Activated T-cell treated with anti-CD3 and anti-CD28 coated beads, Interleukin-2, amount 50 U/mL, for 4 hours (primary cell): ENCODE measurements around the gene MMRN2. TPM values are rescaled to one million over a fixed set of nuclear protein-coding genes. Genes with fewer than 3 reads are reported as not detected.

Experiments
- ATAC-seq, 2 donors: fragments of 200-7000 bp; cut with Tn5 transposase; one replicate each; pipeline ENCODE4 v1.10.0; 2021
- DNase-seq: peaks from one replicate; pipeline ENCODE4 v3.0.0-alpha.2; 2020
- H3K27me3 Mint-ChIP-seq: one replicate; pipeline ENCODE4 v1.8.0; 2021; ENCODE audit warnings: low read depth, mixed read lengths
- H3K36me3 Mint-ChIP-seq: one replicate; pipeline ENCODE4 v1.8.0; 2022; ENCODE audit warnings: mixed read lengths; ENCODE audit not compliant: insufficient read depth
- H3K4me1 Mint-ChIP-seq: one replicate; pipeline ENCODE4 v1.8.0; 2021; ENCODE audit warnings: low read depth, mixed read lengths
- H3K4me3 Mint-ChIP-seq: one replicate; pipeline ENCODE4 v1.8.0; 2021; ENCODE audit warnings: mild to moderate bottlenecking, moderate library complexity, mixed read lengths
- H3K9me3 Mint-ChIP-seq: one replicate; pipeline ENCODE4 v1.8.0; 2021; ENCODE audit warnings: mixed read lengths
- total RNA-seq, 3 donors: library from RNA; stranded (reverse); gene quantifications; one replicate each; pipeline ENCODE4 v1.2.1, GENCODE V29; 2021

The MMRN2 gene
- total RNA-seq, 3 donors from 2014 or later = 0.18 TPM; not detected in 2

- Mint-ChIP-seq H3K4me3 (no peak overlapping the region), H3K9me3 (no peaks in the 10 kb centered on the region), H3K4me1 (peaks cover 20% of the 10 kb centered on the region), H3K27me3 (no peaks in the 10 kb centered on the region), H3K36me3 (no peaks in the 10 kb centered on the region)
- DNase-seq (no peak), ATAC-seq (no peak)
These were observed 6.8 kb upstream of the MMRN2 start for GRCh38 chr10:86964061-86964846.

- Mint-ChIP-seq H3K9me3 (no peaks in the 10 kb centered on the region), H3K4me3 (no peak overlapping the region), H3K27me3 (no peaks in the 10 kb centered on the region), H3K36me3 (no peaks in the 10 kb centered on the region), H3K4me1 (peaks cover 16% of the 10 kb centered on the region)
- ATAC-seq = no peak
- no peak for DNase-seq
These were observed 6.0 kb upstream of the MMRN2 start for GRCh38 chr10:86963341-86963919.

GRCh38 chr10:86962981-86963310 lies 5.5 kb upstream of the MMRN2 start:
- H3K27me3 Mint-ChIP-seq = no peaks in the 10 kb centered on the region
- H3K9me3 Mint-ChIP-seq = no peaks in the 10 kb centered on the region

DNA sequence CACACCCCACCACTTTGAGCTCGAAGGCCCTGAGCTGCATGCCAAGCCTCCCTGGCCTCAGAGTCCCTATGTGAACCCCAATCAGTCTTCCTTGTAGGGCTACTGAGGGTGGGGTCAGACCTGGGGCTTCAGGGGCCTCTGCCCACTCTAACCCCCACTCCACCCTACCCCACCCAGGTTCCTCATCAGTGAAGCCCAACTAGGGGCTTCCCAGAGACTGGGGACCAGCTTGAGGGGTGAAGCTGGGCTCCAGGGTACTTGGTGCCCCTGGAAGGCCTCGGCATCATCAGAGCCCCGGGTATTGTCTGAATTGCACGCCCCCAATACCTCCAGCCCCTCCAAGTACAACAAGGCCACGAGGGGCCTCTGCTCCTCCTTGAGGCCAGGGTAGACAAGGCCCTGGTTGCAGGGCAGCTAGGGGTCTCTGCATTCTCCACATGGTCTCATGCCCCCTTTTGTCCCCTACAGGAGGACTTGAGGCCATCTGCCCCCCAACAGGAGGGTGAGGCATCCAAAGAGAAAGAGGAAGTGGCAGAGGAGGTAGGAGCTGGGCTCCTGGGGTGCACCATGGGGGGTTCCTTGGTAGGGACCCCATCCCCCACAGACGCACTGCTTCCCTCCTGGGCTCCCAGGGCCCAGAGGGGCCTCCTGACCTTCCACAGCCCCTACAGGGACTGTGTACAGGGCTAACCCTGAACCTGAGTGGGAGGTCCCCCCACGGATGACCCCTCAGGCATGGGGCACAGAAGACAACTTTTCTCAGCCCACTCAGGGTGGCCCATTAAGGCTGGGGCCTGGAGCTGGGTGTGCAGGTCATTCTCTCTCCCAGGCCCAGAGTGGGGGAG lies 4.9 kb upstream of the MMRN2 start:
- no peak overlapping the region for H3K4me3 Mint-ChIP-seq
- peaks cover 16% of the 10 kb centered on the region for H3K4me1 Mint-ChIP-seq
- H3K36me3 Mint-ChIP-seq = no peaks in the 10 kb centered on the region
- H3K9me3 Mint-ChIP-seq = no peaks in the 10 kb centered on the region
- no peaks in the 10 kb centered on the region for H3K27me3 Mint-ChIP-seq
- ATAC-seq = no peak
- DNase-seq = no peak

More at GRCh38 chr10:86962981-86963310, 5.5 kb upstream of the MMRN2 start:
- DNase-seq (no peak), ATAC-seq (no peak)
- Mint-ChIP-seq H3K4me3 (no peak overlapping the region), H3K36me3 (no peaks in the 10 kb centered on the region), H3K4me1 (peaks cover 16% of the 10 kb centered on the region)

DNA sequence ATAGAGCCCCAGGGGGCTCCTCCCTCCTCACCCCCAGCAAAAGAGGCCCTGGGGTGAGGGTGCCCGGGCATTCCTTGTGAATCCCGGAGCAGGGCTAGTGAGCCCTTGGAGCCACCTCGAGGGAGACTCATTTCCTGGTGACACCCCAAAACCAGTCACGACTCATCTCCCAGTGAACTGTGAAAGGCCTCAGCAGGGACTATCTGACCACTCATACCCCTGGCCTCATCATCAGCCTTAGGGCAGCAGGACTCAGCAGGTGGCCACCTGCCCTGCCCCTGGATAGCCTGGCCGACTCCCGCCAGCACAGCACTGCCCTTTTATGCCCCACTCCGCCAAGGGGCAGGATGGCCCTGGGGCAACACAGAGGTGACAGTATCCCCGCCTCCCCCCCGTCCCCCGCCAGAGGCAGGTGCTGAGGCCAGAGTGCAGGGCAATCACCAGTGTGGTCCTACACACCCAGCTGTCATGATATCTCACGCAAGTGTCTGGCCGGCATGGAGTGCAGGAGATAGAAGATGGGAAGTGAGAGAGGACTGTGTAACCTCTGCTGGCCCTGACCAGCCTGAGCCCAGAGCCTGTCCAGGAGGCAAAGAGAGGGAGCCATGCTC lies 4.2 kb upstream of the MMRN2 start:
- DNase-seq (no peak), ATAC-seq (no peak)
- H3K27me3 Mint-ChIP-seq = no peaks in the 10 kb centered on the region
- H3K4me3 Mint-ChIP-seq = no peak overlapping the region
- no peaks in the 10 kb centered on the region for H3K36me3 Mint-ChIP-seq
- peaks cover 15% of the 10 kb centered on the region for H3K4me1 Mint-ChIP-seq
- no peaks in the 10 kb centered on the region for H3K9me3 Mint-ChIP-seq

- H3K9me3 Mint-ChIP-seq = no peaks in the 10 kb centered on the region
- no peak for DNase-seq
- no peak overlapping the region for H3K4me3 Mint-ChIP-seq
- no peaks in the 10 kb centered on the region for H3K27me3 Mint-ChIP-seq
- H3K36me3 Mint-ChIP-seq = no peaks in the 10 kb centered on the region
- ATAC-seq = no peak
- H3K4me1 Mint-ChIP-seq = peaks cover 9% of the 10 kb centered on the region
These were observed 3.5 kb upstream of the MMRN2 start for GRCh38 chr10:86960863-86961434.

- DNase-seq (no peak), ATAC-seq (peak; percentile 75 to 81)
- Mint-ChIP-seq H3K4me1 (peaks cover 3% of the 10 kb centered on the region), H3K4me3 (no peak overlapping the region), H3K9me3 (no peaks in the 10 kb centered on the region), H3K27me3 (no peaks in the 10 kb centered on the region), H3K36me3 (no peaks in the 10 kb centered on the region)
These were observed 2.8 kb upstream of the MMRN2 start for GRCh38 chr10:86960003-86960862.

DNA sequence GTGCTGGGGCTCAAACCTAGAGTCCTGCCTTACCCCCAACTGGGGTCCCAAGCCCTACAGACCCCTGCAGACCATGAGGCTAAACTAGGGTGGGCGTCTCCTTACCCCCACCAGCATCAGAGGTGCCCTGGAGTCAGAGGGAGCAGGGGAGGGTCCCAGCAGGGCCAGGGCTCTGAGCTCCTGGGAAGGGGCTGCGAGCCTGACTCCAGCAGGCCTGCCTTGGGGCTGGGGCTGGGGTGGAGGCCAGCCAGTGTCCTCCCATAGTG lies 2.3 kb upstream of the MMRN2 start:
- ATAC-seq (no peak), DNase-seq (no peak)
- no peaks in the 10 kb centered on the region for H3K27me3 Mint-ChIP-seq
- no peaks in the 10 kb centered on the region for H3K36me3 Mint-ChIP-seq
- peaks cover 3% of the 10 kb centered on the region for H3K4me1 Mint-ChIP-seq
- H3K9me3 Mint-ChIP-seq = no peaks in the 10 kb centered on the region
- no peak overlapping the region for H3K4me3 Mint-ChIP-seq

- Mint-ChIP-seq H3K27me3 (no peaks in the 10 kb centered on the region), H3K4me1 (peaks cover 3% of the 10 kb centered on the region), H3K9me3 (no peaks in the 10 kb centered on the region), H3K4me3 (no peak overlapping the region), H3K36me3 (no peaks in the 10 kb centered on the region)
- DNase-seq (no peak), ATAC-seq (no peak)
These were observed 1.7 kb upstream of the MMRN2 start for GRCh38 chr10:86958901-86959736.

DNA sequence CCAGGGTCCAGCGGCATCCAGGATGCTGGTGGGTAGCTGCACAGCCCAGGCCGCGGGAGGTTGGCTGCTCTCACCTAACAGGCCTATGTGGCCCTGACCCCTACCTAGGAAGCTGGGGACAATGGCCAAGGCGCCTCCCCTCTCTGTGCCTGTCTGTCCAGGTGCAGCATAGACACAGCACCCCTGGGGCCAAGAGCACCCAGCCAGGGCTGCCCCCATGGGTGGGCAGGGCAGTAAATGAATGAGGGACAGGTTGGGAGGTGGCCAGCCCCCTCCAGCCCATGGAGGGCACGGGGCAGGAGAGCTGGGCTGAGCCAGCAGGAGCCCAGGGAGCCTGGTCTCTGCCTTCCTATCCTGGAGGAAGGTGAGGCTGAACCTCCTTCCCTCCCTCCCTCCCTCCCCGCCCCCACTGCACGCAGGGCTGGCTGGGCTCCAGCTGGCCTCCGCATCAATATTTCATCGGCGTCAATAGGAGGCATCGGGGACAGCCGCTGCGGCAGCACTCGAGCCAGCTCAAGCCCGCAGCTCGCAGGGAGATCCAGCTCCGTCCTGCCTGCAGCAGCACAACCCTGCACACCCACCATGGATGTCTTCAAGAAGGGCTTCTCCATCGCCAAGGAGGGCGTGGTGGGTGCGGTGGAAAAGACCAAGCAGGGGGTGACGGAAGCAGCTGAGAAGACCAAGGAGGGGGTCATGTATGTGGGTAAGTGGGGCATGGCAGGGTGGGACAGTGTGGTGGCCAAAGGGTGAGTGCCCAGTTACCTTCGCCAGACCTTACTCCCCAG lies 893 bp upstream of the MMRN2 start, which contains the start of gene SNCG:
SNCG (plus strand) TSS at position 484 of the 785 bp plus-strand sequence; CDS start at position 583, 99 bp downstream.
- H3K36me3 Mint-ChIP-seq = no peaks in the 10 kb centered on the region
- no peak for DNase-seq
- no peak within 1 kb of the TSS for H3K4me3 Mint-ChIP-seq
- ATAC-seq = no peak
- H3K4me1 Mint-ChIP-seq = peaks cover 3% of the 10 kb centered on the region
- no peaks in the 10 kb centered on the region for H3K9me3 Mint-ChIP-seq
- no peaks in the 10 kb centered on the region for H3K27me3 Mint-ChIP-seq

DNA sequence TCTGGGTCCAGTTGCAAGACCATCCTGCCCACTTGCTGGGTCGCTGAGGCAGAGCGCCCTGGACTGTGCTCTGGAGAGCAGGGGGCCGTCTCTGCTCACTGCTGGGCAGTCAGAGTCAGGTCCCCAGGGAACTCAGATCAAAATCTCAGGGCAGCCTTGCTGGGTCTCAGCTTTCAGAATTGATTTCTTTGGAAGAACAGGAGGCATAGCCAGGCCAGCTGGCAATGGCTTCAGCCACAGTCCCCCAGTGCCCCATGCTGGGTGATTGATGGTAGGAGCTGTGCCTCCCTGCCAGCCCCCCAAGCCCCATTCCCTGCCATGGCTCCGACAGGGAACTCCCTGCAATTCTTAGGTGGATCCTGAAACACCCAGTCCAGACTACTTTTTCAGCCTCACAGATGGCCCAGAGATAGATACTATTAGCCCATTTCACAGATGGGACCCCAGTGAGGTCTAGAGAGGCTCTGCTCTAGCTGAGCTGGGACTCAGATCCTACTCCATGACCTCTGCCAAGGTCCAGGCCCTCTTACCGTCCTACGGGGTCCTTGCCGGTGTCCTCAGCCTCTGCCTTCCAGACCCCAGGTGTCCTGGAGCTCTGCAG lies 467 bp downstream of the MMRN2 start:
- DNase-seq (no peak), ATAC-seq (no peak)
- Mint-ChIP-seq H3K9me3 (peaks cover 9% of the 10 kb centered on the region), H3K4me1 (peaks cover 4% of the 10 kb centered on the region), H3K36me3 (peaks cover 1% of the 10 kb centered on the region), H3K4me3 (no peak overlapping the region), H3K27me3 (no peaks in the 10 kb centered on the region)

- no peak for ATAC-seq
- Mint-ChIP-seq H3K4me3 (no peak overlapping the region), H3K36me3 (peaks cover 2% of the 10 kb centered on the region), H3K4me1 (peaks cover 5% of the 10 kb centered on the region), H3K27me3 (no peaks in the 10 kb centered on the region), H3K9me3 (peaks cover 12% of the 10 kb centered on the region)
- DNase-seq = no peak
These were observed 1.1 kb downstream of the MMRN2 start for GRCh38 chr10:86956195-86956847.
